H4 (cell line): ENCODE measurements around the gene ALDH3B1. TPM values are rescaled to one million over a fixed set of nuclear protein-coding genes. Genes with fewer than 3 reads are reported as not detected.

Experiments
- DNase-seq: peaks from one replicate; pipeline ENCODE4 v3.0.0-alpha.2; 2015; ENCODE audit warnings: low spot score
- total RNA-seq: library from RNA; depleted of rRNA; stranded (reverse); fragments of >200 nt; shearing (Covaris generic); gene quantifications from 2 replicates; pipeline ENCODE4 v1.2.3, GENCODE V29; 2014

The ALDH3B1 gene
- total RNA-seq, 1 experiment from 2014 or later: 17.0 TPM

DNA sequence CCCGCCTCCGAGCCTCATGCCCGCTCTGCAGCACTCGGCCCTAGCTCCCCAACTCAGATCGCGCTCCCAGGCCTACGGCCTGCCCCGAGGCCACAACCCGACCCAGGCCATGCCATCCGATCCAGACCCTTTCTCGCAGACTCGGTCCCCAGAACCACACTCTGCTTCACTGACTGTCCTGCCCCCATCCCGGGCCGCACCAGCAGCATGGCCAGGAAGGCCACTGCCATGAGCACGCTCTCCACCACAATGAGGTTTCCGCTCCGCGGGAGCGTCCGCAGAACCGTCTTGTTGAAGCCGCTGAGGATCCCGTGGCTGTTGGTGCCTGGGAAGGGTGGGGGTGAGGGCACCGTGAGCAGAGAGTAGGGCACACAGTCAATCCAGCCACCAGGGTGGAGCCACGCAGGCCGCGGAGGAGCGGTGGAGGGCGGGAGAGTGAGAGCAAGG, 12.6 kb upstream of the ALDH3B1 start:
- no peak for DNase-seq

DNA sequence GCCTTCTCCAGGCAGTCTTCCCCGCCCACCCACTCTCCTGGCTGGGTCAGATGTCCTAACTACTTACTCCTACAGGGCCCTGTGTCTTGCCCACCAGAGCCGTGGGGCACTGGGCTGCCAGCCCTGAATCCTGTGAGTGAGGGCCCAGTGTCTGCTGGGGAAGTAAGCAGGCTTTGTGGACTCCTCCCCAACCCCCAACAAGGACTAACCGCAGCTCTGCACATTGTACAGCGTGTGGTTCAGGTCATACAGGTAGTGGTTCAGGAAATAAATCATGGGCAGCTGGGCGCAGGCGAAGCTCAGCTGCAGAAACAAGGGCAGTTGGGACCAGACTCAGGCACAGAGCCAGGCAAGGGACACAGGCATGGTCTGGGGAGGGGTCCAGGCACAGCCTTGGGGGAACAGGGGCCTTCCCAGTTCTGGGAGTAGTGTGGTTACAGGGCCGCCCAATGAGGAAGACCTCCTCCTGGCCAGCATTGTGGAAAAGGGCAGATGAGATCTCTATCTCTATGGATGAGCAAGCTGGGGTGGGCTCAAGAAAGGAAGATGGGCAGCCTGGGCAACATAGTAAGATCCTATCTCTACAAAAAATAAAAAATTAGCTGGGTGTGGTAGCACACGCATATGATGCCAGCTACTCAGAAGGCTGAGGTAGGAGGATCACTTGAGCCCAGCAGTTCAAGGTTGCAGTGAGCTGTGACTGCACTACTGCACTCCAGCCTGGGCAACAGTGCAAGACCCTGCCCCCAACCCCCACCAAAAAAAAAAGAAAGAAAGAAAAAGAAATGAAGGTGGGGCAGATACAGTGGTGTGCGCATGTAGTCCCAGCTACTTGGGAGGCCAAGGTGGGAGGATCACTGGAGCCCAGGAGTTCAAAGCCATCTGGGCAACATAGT, 11.7 kb upstream of the ALDH3B1 start:
- DNase-seq: no peak

DNA sequence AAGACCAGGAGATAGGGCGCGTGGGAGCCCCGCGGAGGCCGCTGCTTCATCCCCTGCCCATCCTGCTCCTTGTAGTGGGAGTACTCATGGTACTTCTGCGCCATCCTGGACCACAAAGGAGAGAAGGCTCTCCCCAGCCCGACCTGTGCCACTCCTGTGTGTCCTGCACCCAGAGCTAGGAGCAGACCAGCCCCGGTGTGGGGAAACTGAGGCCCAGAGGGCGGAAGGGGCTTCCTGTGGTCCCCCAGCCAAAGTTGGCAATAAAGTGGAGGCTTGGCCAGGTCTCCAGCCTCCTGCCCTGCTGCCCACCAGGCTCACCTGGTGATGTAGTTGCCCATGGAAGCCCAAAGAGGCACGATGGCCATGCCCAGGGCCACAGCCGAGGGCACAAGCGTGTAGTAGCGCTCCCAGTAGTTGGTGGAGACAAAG, 10.9 kb upstream of the ALDH3B1 start:
- DNase-seq: no peak

DNA sequence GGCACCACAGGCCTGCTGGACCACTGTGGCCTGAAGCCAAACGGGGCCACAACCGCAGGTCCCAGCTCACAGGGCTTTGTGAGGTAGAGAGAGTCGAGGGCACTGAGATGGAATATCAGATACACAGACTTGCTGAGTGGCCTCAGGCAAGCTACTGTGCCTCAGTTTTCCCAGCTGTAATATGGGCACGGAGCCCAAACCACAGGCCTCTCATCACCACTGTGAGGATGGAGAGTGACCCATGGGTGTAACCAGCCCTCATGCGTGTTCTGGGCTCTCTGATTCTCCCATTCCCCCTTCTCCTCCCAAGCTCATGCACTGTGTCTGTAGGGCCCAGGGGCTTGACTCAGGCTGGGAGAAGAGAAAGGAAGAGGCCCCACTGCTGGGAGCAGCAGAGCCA, 10.4 kb upstream of the ALDH3B1 start:
- DNase-seq: no peak

DNA sequence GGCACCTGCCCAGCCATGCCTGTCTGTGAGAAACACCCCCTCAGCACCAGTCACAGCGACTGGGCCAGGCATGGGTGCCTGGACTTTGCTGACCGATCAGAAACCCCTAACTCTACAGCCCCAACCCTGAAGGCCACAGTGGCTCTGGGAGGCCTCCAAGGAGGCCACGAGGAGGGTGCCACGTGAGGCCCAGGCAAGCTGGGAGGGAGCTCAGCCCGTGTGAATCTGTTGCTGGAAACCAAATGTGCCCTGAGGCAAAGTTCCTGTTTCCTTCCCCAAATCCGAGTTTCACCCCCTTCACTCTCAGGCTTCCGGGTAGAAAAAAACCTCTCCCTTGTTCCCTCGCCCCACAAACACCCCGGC, 7.6 kb upstream of the ALDH3B1 start:
- no peak for DNase-seq

DNA sequence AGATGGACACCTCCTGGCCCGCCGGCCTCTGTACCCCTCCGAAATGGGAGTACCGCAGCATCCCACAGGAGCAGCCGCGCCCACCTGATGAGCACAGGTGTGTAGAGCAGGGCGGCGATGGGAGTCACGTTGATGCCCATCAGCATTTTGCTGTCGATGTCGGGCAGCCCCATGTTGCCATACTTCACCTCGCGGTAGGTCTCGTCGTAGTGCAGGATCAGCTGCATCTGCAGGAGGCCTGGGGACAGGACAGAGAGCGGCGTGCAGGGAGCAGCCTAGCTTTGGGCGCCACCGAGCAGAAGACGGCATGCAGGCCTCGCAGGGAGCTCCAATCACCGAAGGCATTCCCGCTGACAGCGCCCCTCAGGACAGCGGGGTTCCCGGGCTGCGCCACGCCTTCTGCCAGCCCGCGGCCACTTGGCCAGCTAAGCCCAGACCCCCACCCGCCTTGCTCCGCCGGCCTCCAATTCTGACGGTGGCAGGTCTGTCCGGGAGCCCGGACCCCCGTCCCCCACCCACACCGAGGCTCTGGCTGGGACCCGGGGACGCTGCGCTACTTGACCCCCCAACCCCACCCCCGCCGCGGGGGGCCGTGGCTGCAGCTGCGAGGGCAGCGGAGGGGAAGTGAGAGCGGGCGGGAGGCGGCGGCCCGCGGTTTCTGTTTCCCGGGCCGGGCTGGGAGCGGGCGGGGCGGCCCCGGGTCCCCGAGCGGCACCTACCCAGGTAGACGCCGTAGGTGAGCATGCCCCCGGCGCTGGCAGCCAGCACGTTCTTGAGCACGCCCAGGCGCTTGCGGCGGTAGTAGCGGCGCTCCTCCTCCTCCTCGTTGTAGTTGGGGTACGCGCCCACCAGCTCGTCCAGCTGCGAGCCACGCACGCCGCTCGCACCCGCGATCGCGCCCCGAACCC, 6.9 kb upstream of the ALDH3B1 start:
- DNase-seq: no peak

DNA sequence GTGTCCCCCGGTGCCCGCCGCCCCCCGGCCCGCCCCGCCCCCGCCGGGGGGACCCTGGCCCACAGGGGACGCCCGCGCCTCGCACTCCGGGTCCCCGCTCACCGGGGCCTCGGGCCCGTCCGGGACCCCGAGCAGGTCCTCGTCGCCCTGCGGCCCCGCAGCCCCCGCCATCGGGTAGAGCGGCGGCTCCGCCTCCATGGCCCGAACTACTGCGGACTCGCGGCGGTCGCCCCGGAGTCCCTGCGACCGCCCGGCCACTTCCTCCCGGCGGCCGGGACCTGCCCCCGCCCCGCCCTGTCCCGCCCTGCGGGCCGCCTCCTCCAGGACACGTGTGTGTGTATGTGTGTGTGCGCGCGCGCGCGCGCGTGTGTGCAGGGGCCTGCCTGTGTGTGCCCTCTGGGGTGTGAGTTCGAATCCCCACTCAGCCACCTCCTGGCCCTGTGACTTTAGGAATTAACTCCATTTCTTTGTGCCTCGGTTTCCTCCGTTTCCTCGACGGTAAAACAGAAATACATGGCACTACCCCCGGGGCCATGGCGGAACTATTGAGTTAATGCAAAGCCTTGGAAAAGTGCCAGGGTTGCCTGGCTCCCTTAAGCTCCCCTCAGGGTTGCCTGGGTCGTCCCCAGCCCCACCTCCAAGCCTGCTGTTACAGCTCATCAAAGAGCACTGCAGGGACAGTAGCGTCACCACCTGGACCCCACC, 6.1 kb upstream of the ALDH3B1 start, which contains the start of gene UNC93B1:
UNC93B1 (minus strand) TSS at position 252 of the 705 bp plus-strand sequence; CDS start at position 198, 54 bp downstream.
- peak; percentile 73 for DNase-seq

DNA sequence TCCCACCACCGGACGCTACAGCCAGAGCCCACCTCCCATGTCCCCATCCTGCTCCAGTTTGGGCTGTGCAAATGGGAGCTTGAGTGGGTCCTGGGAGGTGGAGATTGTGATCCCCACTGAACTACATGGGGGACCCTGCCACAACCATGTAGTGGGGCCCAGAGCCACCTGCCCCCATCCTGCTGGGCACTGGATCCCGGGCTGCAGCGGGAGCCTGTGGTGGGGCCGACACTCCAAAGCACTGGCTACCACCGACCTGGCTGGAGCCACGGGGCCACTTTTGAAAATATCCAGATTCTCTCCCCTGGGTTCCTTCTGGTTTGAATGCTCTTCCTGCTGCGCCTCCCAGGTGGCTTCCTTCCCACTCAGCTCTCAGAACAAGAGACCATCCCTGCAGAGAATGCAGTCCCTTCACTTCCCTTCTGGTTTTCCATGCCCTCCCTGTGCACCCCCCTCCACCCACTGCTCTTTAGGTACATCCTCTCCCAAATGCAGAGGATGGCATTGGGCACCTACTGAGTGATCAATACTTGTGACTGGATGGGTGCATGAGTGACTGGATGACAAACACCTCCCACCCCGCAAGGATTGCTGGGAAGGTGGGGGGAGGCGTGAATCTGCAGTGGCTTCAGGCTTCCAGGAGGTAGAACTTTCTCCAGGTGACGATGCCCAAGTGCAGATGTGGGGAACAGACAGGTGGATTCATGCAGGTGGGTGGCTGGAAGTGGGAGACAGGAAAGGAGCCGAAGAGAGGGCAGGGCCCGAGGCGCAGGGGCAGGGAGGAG, 5.4 kb upstream of the ALDH3B1 start:
- no peak for DNase-seq

DNA sequence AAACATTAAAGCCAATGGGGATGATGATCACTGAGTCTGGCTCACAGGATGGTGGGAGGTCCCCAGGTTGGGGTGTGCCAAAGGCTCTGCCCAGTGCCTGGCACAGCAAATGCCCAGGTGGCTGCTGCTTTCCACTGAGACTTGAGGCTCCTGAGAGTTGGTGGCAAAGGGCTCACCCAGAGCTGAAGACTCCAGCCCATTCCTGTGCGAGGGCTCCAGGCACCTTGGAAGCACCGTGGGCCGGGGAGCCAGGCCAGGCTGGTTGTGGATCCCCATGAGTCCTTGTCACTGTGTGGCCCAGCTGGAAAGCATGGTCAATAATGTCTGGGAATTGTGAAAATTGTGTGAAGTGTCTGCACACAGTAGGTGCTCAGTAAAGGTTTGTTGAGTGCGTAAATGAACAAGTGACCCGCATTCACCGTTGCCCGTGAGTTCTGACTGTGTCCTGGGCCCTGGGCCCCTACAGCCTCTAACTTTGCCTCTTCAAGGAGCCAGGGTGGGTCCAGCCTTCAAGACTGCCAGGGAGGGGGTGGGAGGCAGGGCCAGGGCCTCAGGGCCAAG, 3.4 kb upstream of the ALDH3B1 start:
- no peak for DNase-seq

DNA sequence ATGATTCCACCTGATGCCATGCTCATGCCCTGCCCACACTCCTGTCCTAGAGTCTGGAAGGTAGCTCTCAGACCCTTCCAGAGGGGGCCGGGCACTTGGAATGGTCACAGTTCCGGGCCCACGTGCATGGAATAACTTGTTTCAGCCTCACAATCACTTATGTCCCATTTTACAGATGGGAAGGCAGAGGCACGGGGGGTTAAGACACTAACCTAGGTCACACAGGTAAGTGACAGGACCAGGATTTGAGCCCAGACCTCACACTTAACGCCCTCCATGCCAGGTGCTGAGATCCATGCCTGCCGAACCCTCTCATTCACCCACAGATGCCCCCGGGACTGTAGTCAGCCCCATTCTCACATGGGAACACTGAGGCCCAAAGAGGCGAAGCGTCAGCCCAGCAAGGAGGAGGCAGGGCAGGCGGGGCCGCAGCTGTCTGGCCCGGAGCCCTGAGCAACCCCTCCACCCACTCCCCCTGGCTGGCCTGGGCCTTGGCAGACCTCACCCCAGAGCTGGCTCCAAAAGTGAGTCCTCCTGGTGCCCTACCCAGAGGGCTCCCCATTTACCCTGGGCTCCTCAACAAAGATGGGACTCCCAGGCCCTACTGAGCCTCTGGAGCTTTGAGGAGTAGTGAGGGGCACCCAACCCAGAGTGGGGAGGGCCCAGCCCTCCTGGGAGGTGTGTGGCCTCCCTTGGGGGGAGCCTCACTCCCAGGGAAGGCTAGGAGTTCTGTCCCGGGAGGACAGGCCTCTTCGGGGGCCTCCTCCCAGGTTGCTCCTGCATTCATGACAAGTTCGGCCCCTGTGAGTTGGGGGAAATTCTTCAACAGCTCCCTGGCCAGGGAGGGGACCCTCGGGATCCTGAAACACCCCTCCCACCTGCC, 2.4 kb upstream of the ALDH3B1 start:
- no peak for DNase-seq

DNA sequence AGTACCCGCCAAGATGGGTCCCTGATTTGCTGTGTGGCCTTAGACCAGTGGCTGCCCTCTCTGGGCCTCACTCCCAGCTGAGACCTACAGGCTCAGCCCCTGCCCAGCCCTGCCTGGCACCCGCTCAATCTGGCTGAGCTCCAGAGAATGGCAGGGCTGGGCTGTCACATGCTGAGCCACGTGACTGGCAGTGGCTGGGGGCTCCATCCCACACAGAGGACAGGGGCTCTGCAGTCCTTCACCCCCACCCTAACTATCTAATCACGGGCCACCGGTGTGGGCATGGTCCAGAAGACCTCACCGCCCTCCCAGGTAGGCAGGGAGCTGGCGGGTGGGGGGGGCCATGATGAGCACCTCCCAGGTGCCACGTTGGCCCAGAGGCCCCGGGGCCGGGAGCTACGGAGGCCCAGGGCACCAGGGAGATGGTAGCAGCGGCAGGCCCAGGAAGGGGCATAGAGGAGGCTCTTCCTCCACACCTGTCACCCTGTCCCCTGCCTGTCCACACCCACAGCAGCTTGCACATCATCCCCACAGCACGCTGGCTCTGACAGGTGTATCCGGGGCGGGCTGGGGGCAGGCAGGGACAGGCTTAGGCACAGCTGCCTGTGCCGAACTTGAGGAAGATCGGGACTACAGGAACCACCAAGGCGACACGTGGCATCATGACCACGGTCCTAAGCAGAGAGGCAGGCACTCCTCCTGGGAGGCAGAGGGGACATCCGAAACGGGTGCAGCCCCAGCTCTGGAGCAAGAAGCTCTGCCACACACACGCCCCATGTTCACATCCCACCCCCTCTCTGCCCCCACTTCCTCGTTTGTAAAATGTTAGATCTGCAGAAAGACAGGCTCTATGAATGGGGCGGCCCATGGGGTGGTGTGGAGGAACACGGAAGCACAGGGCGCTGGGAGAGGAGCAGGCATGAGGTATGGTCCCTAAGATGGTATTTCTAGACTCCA, 1.5 kb upstream of the ALDH3B1 start:
- no peak for DNase-seq

DNA sequence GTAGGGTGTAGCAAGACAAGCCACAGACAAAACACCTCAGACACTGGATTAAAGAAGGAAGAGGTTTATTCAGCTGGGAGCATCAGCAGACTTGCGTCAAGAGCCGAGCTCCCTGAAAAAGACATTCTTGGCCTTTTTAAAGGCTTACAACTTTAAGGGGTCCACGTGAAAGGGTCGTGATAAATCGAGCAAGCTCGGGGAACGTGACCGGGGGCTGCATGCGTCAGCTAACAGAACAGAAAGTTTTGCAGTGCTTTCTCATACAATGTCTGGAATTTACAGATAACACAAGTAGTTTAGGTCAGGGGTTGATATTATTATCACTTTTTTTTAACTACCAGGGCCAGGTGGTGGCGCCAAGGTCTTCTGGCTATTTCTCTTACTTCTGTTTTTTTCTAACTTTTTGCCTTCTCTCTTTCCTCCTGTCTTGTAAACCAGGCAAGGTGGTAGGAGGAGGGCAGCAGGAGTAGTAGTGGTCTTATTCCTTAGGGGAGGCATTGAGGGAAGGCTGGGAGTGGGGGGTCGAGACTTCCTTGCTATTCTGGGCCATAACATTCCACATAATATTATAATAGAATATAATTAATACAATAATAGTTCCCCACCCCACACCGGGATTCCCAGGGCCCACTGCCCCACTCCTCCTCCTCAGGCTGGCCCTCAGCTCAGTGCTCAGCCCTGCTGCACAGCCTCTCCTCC, 587 bp upstream of the ALDH3B1 start:
- peak; percentile 70 for DNase-seq

DNA sequence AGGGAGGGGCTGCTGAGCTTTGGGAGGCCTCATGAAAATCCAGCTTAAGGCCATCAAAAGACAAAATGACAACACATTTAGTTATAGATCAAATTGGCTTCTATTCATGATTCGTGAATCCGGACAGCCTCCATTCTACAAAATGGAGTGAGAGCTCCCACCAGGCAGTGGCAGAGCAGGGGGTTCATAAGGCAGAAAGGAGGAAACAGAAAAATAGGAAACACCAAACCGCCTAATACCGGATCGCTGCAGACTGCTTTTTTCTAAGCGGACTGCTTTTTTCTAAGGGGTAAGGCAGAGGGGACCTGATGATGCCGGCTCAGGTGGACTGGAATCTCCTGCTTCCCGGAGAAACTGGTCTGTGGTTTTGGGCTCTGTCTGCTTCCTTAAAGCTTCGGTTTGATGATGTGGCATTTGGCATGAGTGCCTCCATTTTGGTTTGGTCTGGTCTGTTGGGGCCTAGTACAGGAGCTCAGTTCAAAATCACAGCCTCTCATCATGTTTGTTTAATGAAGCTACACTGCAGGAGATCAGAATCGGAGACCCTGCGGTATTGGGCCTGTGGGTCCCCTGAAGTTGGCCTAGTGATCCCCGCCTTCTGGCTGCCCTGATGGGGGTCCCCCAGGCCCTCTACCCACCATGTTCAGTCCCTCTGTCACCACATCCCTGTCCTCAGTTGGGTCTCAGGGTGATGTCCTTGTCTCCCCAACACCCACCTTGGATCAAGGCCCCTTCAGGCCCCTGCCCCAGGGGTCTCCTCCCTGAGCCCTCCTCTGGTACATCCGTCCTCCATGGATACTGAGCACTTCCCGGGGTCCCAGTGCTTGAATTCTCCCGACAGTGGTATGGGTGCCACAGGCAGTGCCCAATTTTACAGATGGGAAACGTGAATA, 1.2 kb downstream of the ALDH3B1 start:
- DNase-seq: no peak

DNA sequence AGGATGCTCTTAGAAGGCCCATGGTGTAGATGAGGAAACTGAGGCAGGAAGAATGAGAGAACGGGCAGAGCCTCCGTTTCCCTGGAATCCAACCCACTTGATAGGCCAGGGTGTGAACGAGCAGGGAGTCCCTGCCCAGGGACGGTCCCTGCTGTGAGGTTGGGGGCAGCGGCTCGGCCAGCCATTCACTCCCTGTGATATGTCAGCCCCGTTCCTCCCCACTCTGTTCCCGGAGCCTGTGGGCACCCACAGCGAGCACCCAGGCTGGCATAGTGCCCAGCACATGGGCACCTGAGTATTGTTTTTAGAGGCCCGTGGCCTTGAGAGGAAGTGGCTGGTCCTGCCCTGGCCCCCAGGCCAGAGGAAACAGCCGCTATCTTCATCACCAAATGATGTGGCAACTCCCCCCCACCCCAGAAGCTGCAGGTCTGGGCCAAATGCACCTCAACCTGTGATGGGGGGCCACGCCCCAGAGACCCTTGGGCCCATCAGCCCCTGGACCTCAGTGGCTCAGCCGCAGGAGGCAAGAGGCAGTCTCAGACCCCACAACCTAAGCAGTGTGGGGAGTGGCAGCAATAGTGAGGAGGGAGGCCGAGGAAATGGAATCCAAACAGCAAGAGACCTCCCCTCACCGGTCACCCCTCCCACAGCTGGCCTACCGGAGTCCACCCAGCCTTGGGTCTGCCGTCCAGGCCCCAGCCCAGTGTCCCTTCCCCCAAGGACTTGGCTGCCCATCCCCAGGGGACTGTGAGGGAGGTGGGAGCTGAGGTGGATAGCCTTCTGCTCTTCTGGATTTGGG, 2.1 kb downstream of the ALDH3B1 start:
- no peak for DNase-seq

DNA sequence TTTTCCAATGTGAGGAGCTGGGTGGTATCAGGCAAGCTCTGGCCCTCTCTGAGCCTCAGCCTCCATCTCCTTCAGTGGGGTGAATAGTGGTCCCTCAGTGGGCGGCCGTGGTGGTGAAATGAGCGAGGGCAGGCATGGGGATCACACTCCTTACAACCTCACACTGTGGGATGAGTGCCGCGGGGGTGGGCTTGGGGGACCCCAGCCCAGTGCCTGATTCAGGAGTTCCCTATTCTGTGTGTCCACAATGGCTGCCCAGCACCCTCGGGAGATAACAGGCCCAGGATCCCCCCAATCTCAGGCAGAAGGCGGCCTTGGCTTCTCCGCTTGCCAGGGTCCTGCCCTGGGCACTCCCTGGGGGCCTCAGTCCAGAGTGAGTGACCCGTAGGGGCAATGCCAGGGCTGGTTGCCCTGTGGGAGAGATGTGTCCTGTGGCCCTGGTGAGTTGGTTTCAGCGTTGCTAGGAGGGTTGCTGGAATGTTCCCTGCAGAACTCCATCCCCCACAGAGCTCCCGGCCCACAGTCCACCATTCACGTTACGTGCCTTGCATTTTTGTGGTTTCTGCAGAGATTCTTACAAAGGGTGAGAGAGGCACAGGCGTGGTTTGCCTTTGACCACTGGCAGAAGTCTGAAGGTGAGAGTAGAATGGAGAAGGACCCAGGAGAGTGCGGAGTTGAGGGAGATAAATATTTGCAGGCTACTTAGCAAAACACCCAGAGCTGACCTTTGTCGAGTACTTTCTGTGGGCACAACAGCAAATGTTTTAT, 2.9 kb downstream of the ALDH3B1 start:
- peak; percentile 97 for DNase-seq
